ENCODE results near the gene IPCEF1. TPM values are rescaled to one million over a fixed set of nuclear protein-coding genes. Genes with fewer than 3 reads are reported as not detected.
A peak's percentile ranks its signal among the peaks of the same experiment; 100 is the strongest.

The IPCEF1 gene
- total and polyA plus RNA-seq, 4 donors: 0.85 to 18.1 (median 3.6) TPM

DNA sequence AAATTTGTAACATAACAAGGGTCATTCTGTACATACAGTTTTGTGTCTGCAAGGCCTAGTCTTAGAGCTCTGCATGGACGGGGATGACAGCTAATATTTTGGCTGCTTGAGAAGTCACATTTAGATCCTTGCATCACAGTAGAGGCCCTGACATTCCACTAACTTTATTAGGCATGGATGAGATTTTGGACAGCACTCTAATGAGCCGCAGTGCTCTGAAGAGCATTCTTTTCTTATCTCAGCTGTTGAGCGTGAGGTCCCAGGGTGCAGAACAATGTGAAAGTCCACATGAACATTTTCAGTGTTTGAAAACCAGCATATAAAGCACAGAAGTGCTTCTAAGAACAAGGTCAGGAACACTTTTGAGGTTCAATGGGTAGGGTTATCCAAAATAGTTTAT lies 58.9 kb downstream of the IPCEF1 start:
- peak; percentile 62 to 91 (median 86) for DNase-seq
- WGBS, 2 donors: 62 to 83% methylated on average over 3 of the region's 3 CpGs
- H3K4me1 ChIP-seq (ENCODE audit: control insufficient read depth in 5 of 5, insufficient read depth in 5 of 5, low read length in 5 of 5): peaks cover 0 to 56% (median 6%) of the 10 kb centered on the region in 5 donors

DNA sequence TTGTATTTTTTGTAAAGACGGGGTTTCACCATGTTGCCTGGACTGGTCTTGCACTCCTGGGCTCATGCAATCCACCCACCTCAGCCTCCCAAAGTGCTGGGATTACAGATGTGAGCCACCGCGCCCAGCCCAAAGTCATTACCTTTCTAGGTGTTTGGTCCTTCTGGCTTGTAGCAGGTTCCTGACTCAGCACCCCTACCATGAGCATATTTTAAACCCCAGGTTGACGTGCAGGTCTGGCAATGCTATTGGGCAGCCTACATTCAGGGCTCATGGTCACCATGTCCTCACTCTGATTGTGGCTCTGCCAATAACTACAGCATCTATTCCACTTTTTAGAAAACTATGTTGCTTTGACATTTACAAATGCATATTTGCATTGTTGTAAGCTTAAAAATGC lies 59.4 kb downstream of the IPCEF1 start:
- Histone ChIP-seq H3K9ac (ENCODE audit: insufficient read depth in 1 of 2, low read length in 2 of 2) (no peak overlapping the region), H3K4me1 (ENCODE audit: control insufficient read depth in 5 of 5, insufficient read depth in 5 of 5, low read length in 5 of 5) (peaks cover 0 to 51% (median 6%) of the 10 kb centered on the region in 5 donors), H3K9me3 (ENCODE audit: control insufficient read depth in 4 of 4, insufficient read depth in 3 of 4, low read length in 3 of 4) (peaks cover 0 to 2% (median 0%) of the 10 kb centered on the region in 4 donors), H3K36me3 (ENCODE audit: control insufficient read depth in 4 of 4, insufficient read depth in 4 of 4, low read length in 4 of 4) (no peaks in the 10 kb centered on the region), H3K4me3 (no peak overlapping the region), H3K27me3 (ENCODE audit: control insufficient read depth in 3 of 3, insufficient read depth in 3 of 3, low read length in 2 of 3) (no peaks in the 10 kb centered on the region), H3K27ac (ENCODE audit: low read depth in 1 of 2, low read length in 1 of 2) (no peak overlapping the region)
- TF ChIP-seq, protein P1, sequence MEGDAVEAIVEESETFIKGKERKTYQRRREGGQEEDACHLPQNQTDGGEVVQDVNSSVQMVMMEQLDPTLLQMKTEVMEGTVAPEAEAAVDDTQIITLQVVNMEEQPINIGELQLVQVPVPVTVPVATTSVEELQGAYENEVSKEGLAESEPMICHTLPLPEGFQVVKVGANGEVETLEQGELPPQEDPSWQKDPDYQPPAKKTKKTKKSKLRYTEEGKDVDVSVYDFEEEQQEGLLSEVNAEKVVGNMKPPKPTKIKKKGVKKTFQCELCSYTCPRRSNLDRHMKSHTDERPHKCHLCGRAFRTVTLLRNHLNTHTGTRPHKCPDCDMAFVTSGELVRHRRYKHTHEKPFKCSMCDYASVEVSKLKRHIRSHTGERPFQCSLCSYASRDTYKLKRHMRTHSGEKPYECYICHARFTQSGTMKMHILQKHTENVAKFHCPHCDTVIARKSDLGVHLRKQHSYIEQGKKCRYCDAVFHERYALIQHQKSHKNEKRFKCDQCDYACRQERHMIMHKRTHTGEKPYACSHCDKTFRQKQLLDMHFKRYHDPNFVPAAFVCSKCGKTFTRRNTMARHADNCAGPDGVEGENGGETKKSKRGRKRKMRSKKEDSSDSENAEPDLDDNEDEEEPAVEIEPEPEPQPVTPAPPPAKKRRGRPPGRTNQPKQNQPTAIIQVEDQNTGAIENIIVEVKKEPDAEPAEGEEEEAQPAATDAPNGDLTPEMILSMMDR (IDR thresholded peaks at IDR 0.05; ENCODE audit: control extremely low read depth, extremely low read depth): no peak
- DNase-seq (no peak), ATAC-seq (ENCODE audit: insufficient read depth, low FRiP score) (no peak)
- 98 to 100% methylated on average over 4 of the region's 4 CpGs for WGBS, 2 donors

More for the DNA sequence above, 58.9 kb downstream of the IPCEF1 start:
- Histone ChIP-seq H3K9ac (ENCODE audit: insufficient read depth in 1 of 2, low read length in 2 of 2) (no peak overlapping the region), H3K27me3 (ENCODE audit: control insufficient read depth in 3 of 3, insufficient read depth in 3 of 3, low read length in 2 of 3) (no peaks in the 10 kb centered on the region), H3K27ac (ENCODE audit: low read depth in 1 of 2, low read length in 1 of 2) (no peak overlapping the region), H3K4me3 (no peak overlapping the region), H3K9me3 (ENCODE audit: control insufficient read depth in 4 of 4, insufficient read depth in 3 of 4, low read length in 3 of 4) (peaks cover 0 to 2% (median 0%) of the 10 kb centered on the region in 4 donors), H3K36me3 (ENCODE audit: control insufficient read depth in 4 of 4, insufficient read depth in 4 of 4, low read length in 4 of 4) (no peaks in the 10 kb centered on the region)
- TF ChIP-seq, protein P1 (IDR thresholded peaks at IDR 0.05; ENCODE audit: control extremely low read depth, extremely low read depth): no peak
- ATAC-seq (ENCODE audit: insufficient read depth, low FRiP score): no peak

DNA sequence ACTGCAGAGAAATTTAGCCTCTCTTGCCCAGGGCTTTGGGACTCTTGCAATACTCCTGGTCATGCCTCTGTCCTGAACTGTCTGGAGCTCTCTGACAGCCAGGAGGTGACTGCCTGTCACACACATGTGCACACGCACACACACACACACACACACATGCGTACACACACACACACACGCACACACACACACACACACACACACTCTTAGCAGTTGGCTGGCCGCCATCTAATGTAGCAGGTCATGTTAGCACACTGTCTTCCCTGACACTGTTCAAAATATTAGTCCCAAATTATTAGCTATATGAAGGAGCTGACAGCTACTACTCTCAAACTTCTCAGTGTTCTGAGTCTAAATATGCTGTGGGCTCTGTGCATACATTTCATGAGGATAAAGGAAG lies 60.9 kb downstream of the IPCEF1 start:
- ATAC-seq (ENCODE audit: insufficient read depth, low FRiP score) (no peak), DNase-seq (no peak)
- no peak overlapping the region for H3K27ac ChIP-seq (ENCODE audit: low read depth in 1 of 2, low read length in 1 of 2)
- no peaks in the 10 kb centered on the region for H3K27me3 ChIP-seq (ENCODE audit: control insufficient read depth in 3 of 3, insufficient read depth in 3 of 3, low read length in 2 of 3)
- WGBS, 2 donors: 79 to 86% methylated on average over 4 of the region's 4 CpGs
- no peak overlapping the region for H3K4me3 ChIP-seq
- H3K9me3 ChIP-seq (ENCODE audit: control insufficient read depth in 4 of 4, insufficient read depth in 3 of 4, low read length in 3 of 4): peaks cover 0 to 2% (median 0%) of the 10 kb centered on the region in 4 donors
- TF ChIP-seq, protein P1 (IDR thresholded peaks at IDR 0.05; ENCODE audit: control extremely low read depth, extremely low read depth): no peak
- H3K9ac ChIP-seq (ENCODE audit: insufficient read depth in 1 of 2, low read length in 2 of 2): no peak overlapping the region
- no peaks in the 10 kb centered on the region for H3K36me3 ChIP-seq (ENCODE audit: control insufficient read depth in 4 of 4, insufficient read depth in 4 of 4, low read length in 4 of 4)
- peaks cover 0 to 37% (median 6%) of the 10 kb centered on the region in 5 donors for H3K4me1 ChIP-seq (ENCODE audit: control insufficient read depth in 5 of 5, insufficient read depth in 5 of 5, low read length in 5 of 5)
